ENCODE data around the gene EEF2KMT. TPM values are rescaled to one million over a fixed set of nuclear protein-coding genes. Genes with fewer than 3 reads are reported as not detected.
"Not testable (repeated sequence)": the region's sequence is repeated elsewhere in the genome, so short reads cannot be mapped to it uniquely, and the experiment has no call there.

Gene EEF2KMT
- total RNA-seq (2014; rRNA removed; shearing (Covaris generic)), result 17.4 and 19.0 TPM in 2 replicates

DNA sequence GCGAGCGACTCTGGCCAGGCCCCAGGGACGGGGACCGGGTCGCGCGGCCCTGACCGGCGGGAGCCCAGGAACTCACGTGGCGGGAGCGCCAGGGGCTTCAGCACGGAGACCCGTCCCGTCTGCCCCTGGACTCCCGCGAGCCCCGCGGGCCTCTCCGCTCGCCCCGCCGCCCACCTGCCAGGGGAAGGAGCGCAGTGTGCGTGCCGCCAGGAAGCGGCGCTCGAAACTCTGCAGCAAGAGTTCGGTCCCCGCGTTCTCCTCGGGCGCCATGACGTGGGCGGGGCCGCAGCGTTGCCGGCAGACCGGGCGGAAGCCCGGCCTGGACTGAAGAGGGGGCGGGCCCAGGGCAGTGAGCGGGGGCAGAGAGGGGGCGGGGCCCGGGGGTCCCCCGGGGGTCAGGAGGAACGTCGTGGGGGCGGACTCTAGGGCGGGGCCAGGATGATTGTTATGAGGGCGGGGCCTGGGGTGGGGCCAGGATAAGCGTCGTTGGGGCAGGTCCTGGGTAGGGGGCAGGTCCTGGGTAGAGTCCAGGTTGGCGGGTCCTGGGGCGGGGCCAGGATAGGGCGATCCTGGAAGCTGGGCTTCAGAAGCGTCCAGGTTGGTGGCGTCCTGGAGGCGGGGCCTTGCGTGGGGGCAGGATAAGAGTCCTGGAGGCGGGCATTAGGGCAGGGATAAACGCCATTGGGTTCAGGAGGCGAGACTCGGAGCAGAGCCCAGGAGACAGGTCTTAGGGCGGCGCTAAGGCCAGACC lies at the start of gene EEF2KMT:
Gene EEF2KMT, minus strand, starts transcription at position 326 of the 751 bp plus-strand sequence. Its CDS starts 56 bp downstream, at position 270.
- Histone ChIP-seq H3K4me3 (peak within 1 kb of the TSS; percentile 50), H3K27ac (peak within 1 kb of the TSS; percentile 12; the same call in 1 of the 2 replicates)
- not testable (repeated sequence) for H3K4me1 ChIP-seq (replicated peaks); H3K9me3 ChIP-seq (replicated peaks); H3K36me3 ChIP-seq; H3K27me3 ChIP-seq (replicated peaks)
- peak; percentile 98 to 100 for DNase-seq (ENCODE audit: low read depth in 1 of 2, low spot score in 2 of 2)

DNA sequence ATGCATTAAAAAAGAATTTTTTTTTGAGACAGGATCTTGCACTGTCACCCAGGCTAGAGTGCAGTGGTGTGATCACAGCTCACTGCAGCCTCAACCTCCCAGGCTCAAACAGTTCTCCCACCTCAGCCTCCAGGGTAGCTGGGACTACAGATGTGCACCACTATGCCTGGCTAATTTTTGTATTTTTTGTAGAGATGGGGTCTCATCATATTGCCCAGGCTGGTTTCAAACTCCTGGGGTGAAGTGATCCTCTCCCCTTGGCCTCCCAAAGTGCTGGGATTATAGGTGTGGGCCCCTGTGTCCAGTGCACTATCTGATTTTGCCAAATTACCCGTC lies 47.0 kb upstream of the EEF2KMT start:
- H3K4me1 ChIP-seq (replicated peaks); H3K4me3 ChIP-seq; H3K9me3 ChIP-seq (replicated peaks); DNase-seq (ENCODE audit: low read depth in 1 of 2, low spot score in 2 of 2); H3K36me3 ChIP-seq; H3K27me3 ChIP-seq (replicated peaks); H3K27ac ChIP-seq: not testable (repeated sequence)

DNA sequence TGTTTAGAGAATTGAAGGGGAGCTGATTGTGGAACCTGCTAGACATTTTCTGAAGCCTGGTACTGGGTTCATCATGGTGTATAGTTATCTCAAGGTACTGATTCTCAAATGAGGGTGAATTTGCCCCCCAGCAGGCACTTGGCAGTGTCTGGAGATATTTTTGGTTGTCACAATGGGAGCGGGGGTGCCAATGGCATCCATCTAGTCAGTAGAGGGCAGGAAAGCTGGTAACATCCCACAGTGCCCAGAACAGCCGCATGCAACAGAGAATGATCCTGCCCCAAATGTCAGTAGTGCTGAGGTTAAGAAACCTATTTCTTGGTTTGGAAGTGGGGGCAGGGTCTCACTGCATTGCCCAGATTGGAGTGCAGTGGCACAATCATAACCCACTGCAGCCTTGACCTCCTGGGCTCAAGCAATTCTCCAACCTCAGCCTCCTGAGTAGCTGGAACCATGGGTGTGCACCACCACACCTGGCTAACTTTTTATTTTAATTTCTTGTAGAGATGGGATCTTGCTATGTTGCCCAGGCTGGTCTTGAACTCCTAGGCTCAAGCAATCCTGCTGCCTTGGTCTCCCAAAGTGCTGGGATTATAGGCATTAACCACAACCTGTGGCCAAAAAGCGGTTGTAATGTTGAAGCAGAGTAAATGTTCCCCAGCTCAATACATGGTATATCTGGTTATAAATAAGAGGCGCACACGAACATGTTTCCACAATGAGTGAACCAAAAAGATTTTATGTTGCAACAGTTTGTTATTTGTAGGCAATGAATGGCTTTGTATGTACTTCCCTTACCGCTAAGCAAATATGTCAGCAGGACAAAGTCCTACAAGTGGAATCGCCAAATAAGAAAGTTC lies 46.4 kb upstream of the EEF2KMT start:
- Histone ChIP-seq H3K4me1 (replicated peaks) (no peaks in the 10 kb centered on the region), H3K27ac (no peak overlapping the region), H3K4me3 (no peak overlapping the region), H3K36me3 (no peaks in the 10 kb centered on the region), H3K27me3 (replicated peaks) (no peaks in the 10 kb centered on the region), H3K9me3 (replicated peaks) (no peaks in the 10 kb centered on the region)
- DNase-seq (ENCODE audit: low read depth in 1 of 2, low spot score in 2 of 2), result no peak

- not testable (repeated sequence) for H3K27ac ChIP-seq; H3K4me3 ChIP-seq; H3K4me1 ChIP-seq (replicated peaks); H3K36me3 ChIP-seq; H3K27me3 ChIP-seq (replicated peaks); H3K9me3 ChIP-seq (replicated peaks); DNase-seq (ENCODE audit: low read depth in 1 of 2, low spot score in 2 of 2)
Observed at GRCh38 chr16:5140151-5140550, 42.6 kb upstream of the EEF2KMT start.

DNA sequence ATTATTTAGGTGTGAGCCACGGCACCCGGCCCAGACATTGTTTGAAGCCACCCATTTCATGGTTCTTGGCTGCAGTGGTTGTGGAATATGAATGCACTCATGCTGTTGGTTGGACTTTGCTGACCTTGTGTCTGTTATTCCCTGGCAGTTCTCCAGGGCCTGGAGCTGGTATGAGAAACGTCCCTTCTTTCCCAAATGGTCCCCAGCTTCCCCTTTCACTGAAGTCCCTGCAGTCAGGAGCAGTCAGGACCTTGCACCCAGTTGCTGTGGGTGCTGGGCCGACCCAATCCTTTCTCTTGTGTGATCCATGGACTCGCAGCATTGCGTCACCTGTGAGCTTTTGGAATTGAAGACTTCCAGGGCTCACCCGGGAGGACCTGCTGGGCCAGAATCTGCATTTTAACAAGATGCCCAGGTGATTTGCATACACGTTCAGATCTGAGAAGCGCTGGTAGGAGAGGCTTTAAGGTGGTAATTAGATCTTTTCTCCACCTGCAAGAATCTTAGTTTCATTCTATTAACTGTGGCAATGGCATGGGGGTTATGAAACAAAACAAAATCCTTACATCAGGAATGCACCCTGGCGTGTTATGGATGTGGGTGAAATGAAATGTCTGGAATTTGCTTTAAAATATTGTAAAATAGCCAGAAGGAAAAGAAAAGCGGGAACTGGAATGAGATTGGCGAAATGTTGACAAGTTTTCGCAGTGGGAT lies 37.3 kb upstream of the EEF2KMT start:
- H3K27ac ChIP-seq; H3K9me3 ChIP-seq (replicated peaks); DNase-seq (ENCODE audit: low read depth in 1 of 2, low spot score in 2 of 2); H3K36me3 ChIP-seq; H3K27me3 ChIP-seq (replicated peaks); H3K4me1 ChIP-seq (replicated peaks); H3K4me3 ChIP-seq: not testable (repeated sequence)

- not testable (repeated sequence) for H3K9me3 ChIP-seq (replicated peaks); H3K27me3 ChIP-seq (replicated peaks); DNase-seq (ENCODE audit: low read depth in 1 of 2, low spot score in 2 of 2); H3K4me3 ChIP-seq; H3K36me3 ChIP-seq; H3K4me1 ChIP-seq (replicated peaks); H3K27ac ChIP-seq
Observed at GRCh38 chr16:5132915-5133600, 35.5 kb upstream of the EEF2KMT start.

- H3K4me3 ChIP-seq; H3K36me3 ChIP-seq; H3K27me3 ChIP-seq (replicated peaks); H3K4me1 ChIP-seq (replicated peaks); H3K9me3 ChIP-seq (replicated peaks); DNase-seq (ENCODE audit: low read depth in 1 of 2, low spot score in 2 of 2); H3K27ac ChIP-seq: not testable (repeated sequence)
Observed at GRCh38 chr16:5131467-5132004, 33.9 kb upstream of the EEF2KMT start.

- H3K27me3 ChIP-seq (replicated peaks); H3K4me1 ChIP-seq (replicated peaks); H3K36me3 ChIP-seq; H3K9me3 ChIP-seq (replicated peaks); H3K4me3 ChIP-seq; H3K27ac ChIP-seq: not testable (repeated sequence)
- DNase-seq (ENCODE audit: low read depth in 1 of 2, low spot score in 2 of 2), result peak; percentile 28 to 49
Observed at GRCh38 chr16:5117300-5118087, 19.9 kb upstream of the EEF2KMT start.

DNA sequence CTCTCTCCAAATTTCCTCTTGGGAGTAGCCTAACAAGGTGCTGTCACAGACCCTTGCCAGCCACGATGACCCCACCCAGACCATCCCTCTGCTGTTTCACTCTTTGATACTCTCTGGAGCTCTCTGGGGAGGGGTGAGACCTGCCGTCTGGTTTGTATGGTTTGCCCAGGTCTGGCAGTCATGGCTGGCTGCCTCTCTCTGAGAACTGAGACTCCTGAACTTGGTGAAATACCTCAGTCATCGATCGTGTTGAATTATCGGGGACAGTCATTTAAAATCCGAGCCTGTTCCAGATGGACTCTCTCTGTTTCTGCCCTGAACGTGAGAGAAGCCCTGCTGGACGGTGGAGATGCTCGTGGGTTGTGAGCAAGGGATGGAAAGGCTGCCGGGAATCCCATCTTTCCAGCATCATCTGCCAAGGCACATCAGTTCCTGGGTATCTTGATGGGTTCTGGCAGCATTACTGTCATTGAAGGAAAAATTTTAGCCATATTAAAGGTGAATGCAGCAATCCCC lies 19.2 kb upstream of the EEF2KMT start:
- H3K27me3 ChIP-seq (replicated peaks); DNase-seq (ENCODE audit: low read depth in 1 of 2, low spot score in 2 of 2); H3K9me3 ChIP-seq (replicated peaks); H3K4me1 ChIP-seq (replicated peaks); H3K4me3 ChIP-seq; H3K27ac ChIP-seq; H3K36me3 ChIP-seq: not testable (repeated sequence)

DNA sequence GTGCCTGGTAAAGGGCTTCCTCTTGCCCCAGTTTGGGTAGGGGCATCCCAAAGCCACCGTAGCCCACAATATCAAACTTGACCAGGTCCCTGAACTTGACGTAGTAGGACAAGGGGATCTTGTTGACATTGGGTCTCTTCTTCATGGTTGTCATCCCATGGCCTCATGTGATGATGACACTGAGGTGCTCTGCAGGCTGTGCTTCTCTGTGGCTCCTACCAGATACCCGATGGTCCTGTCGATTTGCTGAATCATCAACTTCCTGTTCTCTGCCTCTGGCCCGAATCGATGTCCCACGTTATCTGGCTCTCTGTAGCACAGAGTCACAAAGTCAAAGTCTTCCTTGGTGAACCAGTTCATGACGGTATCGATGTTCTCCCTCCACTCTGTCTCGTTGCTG lies 13.3 kb upstream of the EEF2KMT start:
- H3K36me3 ChIP-seq; H3K27ac ChIP-seq; DNase-seq (ENCODE audit: low read depth in 1 of 2, low spot score in 2 of 2); H3K27me3 ChIP-seq (replicated peaks); H3K4me3 ChIP-seq; H3K4me1 ChIP-seq (replicated peaks); H3K9me3 ChIP-seq (replicated peaks): not testable (repeated sequence)

DNA sequence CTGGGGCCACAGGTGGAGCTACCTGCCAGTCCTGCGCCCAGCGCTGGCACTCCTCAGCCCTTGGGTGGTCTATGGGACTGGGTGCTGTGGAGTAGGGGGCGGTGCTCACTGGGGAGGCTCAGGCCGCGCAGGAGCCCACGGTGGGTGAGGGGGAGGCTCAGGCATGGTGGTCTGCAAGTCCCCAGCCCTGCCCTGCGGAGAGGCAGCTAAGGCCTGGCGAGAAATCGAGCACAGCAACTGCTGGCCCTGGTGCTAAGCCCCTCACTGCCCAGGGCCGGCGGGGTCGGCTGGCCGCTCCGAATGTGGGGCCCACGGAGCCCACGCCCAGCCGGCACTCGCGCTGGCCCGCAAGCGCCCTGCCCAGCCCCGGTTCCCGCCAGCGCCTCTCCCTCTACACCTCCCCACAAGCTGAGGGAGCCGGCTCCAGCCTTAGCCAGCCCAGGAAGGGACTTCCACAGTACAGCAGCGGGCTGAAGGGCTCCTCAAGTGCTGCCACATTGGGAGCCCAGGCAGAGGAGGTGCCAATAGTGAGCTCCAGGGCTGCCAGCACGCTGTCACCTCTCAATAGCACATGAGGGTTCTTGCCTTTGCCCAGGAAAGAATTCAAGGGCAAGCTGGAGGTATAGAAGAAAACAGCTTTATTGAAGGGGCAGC lies 11.0 kb upstream of the EEF2KMT start:
- no peak overlapping the region for H3K4me3 ChIP-seq
- DNase-seq (ENCODE audit: low read depth in 1 of 2, low spot score in 2 of 2), result no peak
- no peaks in the 10 kb centered on the region for H3K36me3 ChIP-seq
- H3K9me3 ChIP-seq (replicated peaks), result no peaks in the 10 kb centered on the region
- no peaks in the 10 kb centered on the region for H3K4me1 ChIP-seq (replicated peaks)
- no peaks in the 10 kb centered on the region for H3K27me3 ChIP-seq (replicated peaks)
- no peak overlapping the region for H3K27ac ChIP-seq

DNA sequence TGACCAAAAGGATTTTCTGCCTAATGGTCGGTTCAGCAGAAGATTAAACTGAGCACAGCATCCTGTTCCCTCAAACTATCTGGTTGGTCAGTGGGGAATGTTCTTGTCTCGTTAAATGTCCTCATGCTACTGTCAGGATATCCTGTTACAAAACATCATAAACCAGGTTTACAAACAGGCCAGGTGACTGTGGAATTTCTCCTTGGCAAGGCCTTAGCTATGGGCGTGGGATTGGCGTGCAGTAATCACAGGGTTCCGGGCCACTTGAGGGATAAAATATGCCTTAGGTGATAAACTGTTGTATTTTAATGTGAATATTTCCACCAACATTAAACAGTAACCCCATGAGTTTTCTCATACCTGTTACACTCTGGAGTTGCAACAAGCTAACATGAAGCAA lies 7.4 kb upstream of the EEF2KMT start:
- not testable (repeated sequence) for H3K27me3 ChIP-seq (replicated peaks); H3K27ac ChIP-seq; H3K36me3 ChIP-seq; DNase-seq (ENCODE audit: low read depth in 1 of 2, low spot score in 2 of 2); H3K4me3 ChIP-seq; H3K4me1 ChIP-seq (replicated peaks); H3K9me3 ChIP-seq (replicated peaks)
